Measurements from ENCODE around the gene NPTXR.
"Not testable (repeated sequence)": the region's sequence is repeated elsewhere in the genome, so short reads cannot be mapped to it uniquely, and the experiment has no call there.

Gene NPTXR

GRCh38 chr22:38830026-38830844 is 13.6 kb downstream of the NPTXR start:
- DNase-seq, result no peak

GRCh38 chr22:38829485-38829884 is 14.3 kb downstream of the NPTXR start:
- DNase-seq, result no peak

GRCh38 chr22:38828616-38829205 is 15.1 kb downstream of the NPTXR start:
- DNase-seq, result no peak

GRCh38 chr22:38828191-38828590 is 15.6 kb downstream of the NPTXR start:
- DNase-seq, result no peak

GRCh38 chr22:38827510-38827909 is 16.3 kb downstream of the NPTXR start:
- no peak for DNase-seq

- DNase-seq, result no peak
Observed at GRCh38 chr22:38826801-38827200, 17.0 kb downstream of the NPTXR start.

- DNase-seq, result no peak
Observed at GRCh38 chr22:38826386-38826785, 17.4 kb downstream of the NPTXR start.

GRCh38 chr22:38824585-38824984 is 19.2 kb downstream of the NPTXR start:
- no peak for DNase-seq

- no peak for DNase-seq
Observed at GRCh38 chr22:38823637-38824036, 20.2 kb downstream of the NPTXR start.

GRCh38 chr22:38823076-38823475 is 20.8 kb downstream of the NPTXR start:
- no peak for DNase-seq

- no peak for DNase-seq
Observed at GRCh38 chr22:38820020-38820419, 23.8 kb downstream of the NPTXR start.

GRCh38 chr22:38819387-38819940 is 24.4 kb downstream of the NPTXR start:
- no peak for DNase-seq

- no peak for DNase-seq
Observed at GRCh38 chr22:38817196-38817595, 26.6 kb downstream of the NPTXR start.

GRCh38 chr22:38815842-38816241 is 28.0 kb downstream of the NPTXR start:
- no peak for DNase-seq

GRCh38 chr22:38811241-38811640 is 32.6 kb downstream of the NPTXR start:
- DNase-seq, result no peak

GRCh38 chr22:38805041-38805593 is 38.7 kb downstream of the NPTXR start:
- not testable (repeated sequence) for DNase-seq

GRCh38 chr22:38802671-38803121 is 41.1 kb downstream of the NPTXR start:
- no peak for DNase-seq

- no peak for DNase-seq
Observed at GRCh38 chr22:38799265-38800002, 44.4 kb downstream of the NPTXR start.

- DNase-seq, result no peak
Observed at GRCh38 chr22:38798496-38798895, 45.3 kb downstream of the NPTXR start.

GRCh38 chr22:38796262-38796957 is 47.4 kb downstream of the NPTXR start:
- no peak for DNase-seq

- no peak for DNase-seq
Observed at GRCh38 chr22:38795569-38795968, 48.3 kb downstream of the NPTXR start.

- DNase-seq, result peak; percentile 93
Observed at GRCh38 chr22:38793721-38794466, 49.9 kb downstream of the NPTXR start, which contains the start of gene DNAL4. TSS of gene DNAL4 (minus strand) at chr22:38794143. CDS start at chr22:38782731, 11,412 bp downstream.
